Adrenal gland (tissue), 5 donors: Measurements from ENCODE around the gene MTA3.

Experiments used
- POLR2A ChIP-seq, 2 donors: fragments of 450-650 bp; IDR thresholded peaks; one replicate each; pipeline ENCODE4 v1.6.1; 2017; ENCODE audit warnings: antibody characterized with exemption in 2 of 2, mild to moderate bottlenecking in 2 of 2, moderate library complexity in 1 of 2
- TF ChIP-seq, protein P1 (sequence below), 6 experiments: fragments of 450-650 bp in 4 of 6; fragments of 200-600 bp in 2 of 6; sonication (generic) in 1 of 6; IDR thresholded peaks; 1 replicate in 5 of 6; 2 replicates in 1 of 6; pipeline versions ENCODE4 v1.5.1 to v1.8.0; 2016 to 2021; ENCODE audit warnings: antibody characterized with exemption in 6 of 6, mild to moderate bottlenecking in 2 of 6, moderate library complexity in 1 of 6
- donor health status: DM: no; HTN: no; CAD: no.

DNA sequence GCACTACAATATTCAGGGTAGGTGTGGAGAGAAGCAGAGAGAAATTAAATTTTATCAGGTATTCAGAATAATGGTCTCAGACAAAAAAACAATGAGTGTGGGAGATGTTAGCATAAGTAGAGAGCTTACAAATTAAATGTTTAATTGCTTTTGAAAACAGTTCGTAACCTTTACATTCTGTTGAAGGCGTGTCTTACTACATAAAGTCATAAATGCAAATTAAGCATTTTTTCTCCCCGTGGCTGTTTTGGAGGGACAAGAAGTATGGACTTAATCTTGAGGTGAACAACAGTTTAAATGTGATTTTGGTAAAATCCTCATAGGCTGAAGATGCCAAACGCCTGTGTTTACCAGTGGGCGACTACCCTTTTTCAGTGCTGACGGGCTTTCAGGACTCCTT is 139.7 kb downstream of the MTA3 start:
- TF ChIP-seq, protein P1, sequence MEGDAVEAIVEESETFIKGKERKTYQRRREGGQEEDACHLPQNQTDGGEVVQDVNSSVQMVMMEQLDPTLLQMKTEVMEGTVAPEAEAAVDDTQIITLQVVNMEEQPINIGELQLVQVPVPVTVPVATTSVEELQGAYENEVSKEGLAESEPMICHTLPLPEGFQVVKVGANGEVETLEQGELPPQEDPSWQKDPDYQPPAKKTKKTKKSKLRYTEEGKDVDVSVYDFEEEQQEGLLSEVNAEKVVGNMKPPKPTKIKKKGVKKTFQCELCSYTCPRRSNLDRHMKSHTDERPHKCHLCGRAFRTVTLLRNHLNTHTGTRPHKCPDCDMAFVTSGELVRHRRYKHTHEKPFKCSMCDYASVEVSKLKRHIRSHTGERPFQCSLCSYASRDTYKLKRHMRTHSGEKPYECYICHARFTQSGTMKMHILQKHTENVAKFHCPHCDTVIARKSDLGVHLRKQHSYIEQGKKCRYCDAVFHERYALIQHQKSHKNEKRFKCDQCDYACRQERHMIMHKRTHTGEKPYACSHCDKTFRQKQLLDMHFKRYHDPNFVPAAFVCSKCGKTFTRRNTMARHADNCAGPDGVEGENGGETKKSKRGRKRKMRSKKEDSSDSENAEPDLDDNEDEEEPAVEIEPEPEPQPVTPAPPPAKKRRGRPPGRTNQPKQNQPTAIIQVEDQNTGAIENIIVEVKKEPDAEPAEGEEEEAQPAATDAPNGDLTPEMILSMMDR (IDR thresholded peaks at IDR 0.05): no peak
- no peak for TF ChIP-seq POLR2A (IDR thresholded peaks at IDR 0.05)
